ENCODE data around the gene TMEM95.
"Not testable (repeated sequence)": the region's sequence is repeated elsewhere in the genome, so short reads cannot be mapped to it uniquely, and the experiment has no call there.

The TMEM95 gene

DNA sequence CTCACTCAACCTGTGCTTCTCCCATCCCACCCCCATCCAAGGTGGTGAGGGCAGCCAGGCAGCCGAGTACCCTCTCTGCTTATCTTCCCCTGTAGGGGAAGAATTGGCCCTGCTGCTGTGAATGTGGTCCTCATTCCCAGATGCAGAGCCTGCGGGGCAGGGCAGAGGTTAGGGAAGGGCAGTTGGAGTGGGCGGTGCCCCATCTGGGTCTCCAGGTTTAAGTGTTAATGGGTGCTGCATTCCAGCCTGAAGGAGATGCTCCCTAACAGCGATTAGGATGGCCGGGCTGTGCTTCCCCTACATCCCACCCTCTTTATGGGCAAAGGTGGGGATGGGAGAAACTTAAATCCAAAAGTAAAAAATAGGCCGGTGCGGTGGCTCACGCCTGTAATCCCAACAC, 12.1 kb downstream of the TMEM95 start:
- no peaks in the 10 kb centered on the region for H3K27me3 ChIP-seq (ENCODE audit: insufficient read depth, low read length, poor library complexity)
- no peak overlapping the region for H3K4me2 ChIP-seq (ENCODE audit: insufficient read depth, low read length)
- H4K20me1 ChIP-seq (ENCODE audit: insufficient read depth, low read length), result no peaks in the 10 kb centered on the region
- DNase-seq, result no peak
- H3K9ac ChIP-seq (ENCODE audit: low read depth, low read length), result no peak overlapping the region
- no peaks in the 10 kb centered on the region for H3K36me3 ChIP-seq (ENCODE audit: insufficient read depth, low read length)
- no peak for ATAC-seq (ENCODE audit: insufficient read depth, low read depth)
- H3K27ac ChIP-seq (ENCODE audit: low read length), result no peak overlapping the region
- no peak overlapping the region for H2AFZ ChIP-seq (ENCODE audit: low read depth, low read length)
- no peak overlapping the region for H3K4me3 ChIP-seq (ENCODE audit: low read depth in 1 of 2, low read length in 2 of 2)
- no peaks in the 10 kb centered on the region for H3K79me2 ChIP-seq (ENCODE audit: insufficient read depth, low read length)
- H3K9me3 ChIP-seq (ENCODE audit: insufficient read depth, low read length, severe bottlenecking), result no peaks in the 10 kb centered on the region
- TF ChIP-seq, protein P1, sequence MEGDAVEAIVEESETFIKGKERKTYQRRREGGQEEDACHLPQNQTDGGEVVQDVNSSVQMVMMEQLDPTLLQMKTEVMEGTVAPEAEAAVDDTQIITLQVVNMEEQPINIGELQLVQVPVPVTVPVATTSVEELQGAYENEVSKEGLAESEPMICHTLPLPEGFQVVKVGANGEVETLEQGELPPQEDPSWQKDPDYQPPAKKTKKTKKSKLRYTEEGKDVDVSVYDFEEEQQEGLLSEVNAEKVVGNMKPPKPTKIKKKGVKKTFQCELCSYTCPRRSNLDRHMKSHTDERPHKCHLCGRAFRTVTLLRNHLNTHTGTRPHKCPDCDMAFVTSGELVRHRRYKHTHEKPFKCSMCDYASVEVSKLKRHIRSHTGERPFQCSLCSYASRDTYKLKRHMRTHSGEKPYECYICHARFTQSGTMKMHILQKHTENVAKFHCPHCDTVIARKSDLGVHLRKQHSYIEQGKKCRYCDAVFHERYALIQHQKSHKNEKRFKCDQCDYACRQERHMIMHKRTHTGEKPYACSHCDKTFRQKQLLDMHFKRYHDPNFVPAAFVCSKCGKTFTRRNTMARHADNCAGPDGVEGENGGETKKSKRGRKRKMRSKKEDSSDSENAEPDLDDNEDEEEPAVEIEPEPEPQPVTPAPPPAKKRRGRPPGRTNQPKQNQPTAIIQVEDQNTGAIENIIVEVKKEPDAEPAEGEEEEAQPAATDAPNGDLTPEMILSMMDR (IDR thresholded peaks at IDR 0.05; ENCODE audit: borderline replicate concordance, extremely low read depth, low read length, poor library complexity, severe bottlenecking), result no peak
- TF ChIP-seq EZH2 (IDR thresholded peaks at IDR 0.05; ENCODE audit: borderline replicate concordance, low read depth, low read length, severe bottlenecking), result no peak
- no peaks in the 10 kb centered on the region for H3K4me1 ChIP-seq (ENCODE audit: insufficient read depth, low read length)

DNA sequence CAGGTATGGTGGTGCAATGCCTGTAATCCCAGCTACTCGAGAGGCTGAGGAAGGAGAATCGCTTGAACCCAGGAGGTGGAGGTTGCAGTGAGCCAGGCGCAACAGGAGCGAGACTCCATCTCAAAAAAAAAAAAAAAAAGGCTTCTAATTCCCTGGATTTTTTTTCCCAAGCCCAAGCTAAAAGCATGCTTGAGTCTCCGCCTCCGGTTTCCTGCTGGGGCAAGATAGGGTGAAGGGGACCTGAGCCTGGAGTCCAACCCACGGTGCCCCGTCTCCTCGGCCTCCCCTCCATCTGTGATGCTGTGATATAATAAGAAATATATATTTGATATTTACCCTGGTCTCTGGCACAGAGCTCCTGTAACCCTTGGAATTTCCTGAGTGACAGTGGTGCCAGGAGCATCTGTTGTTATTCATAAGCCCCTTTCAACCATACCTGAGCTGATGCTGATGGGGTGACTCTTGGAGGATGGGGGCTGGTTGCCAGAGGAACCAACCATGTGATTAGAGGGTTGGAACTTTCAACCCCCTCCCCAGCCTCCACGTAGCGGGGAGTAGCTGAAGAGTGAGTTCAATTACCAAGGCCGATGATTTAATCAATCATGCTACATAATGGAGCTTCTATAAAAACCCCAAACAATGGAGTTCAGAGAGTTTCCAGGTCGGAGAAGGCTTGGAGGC, 13.1 kb downstream of the TMEM95 start:
- Histone ChIP-seq H3K79me2 (ENCODE audit: insufficient read depth, low read length) (no peaks in the 10 kb centered on the region), H3K4me2 (ENCODE audit: insufficient read depth, low read length) (no peak overlapping the region)

DNA sequence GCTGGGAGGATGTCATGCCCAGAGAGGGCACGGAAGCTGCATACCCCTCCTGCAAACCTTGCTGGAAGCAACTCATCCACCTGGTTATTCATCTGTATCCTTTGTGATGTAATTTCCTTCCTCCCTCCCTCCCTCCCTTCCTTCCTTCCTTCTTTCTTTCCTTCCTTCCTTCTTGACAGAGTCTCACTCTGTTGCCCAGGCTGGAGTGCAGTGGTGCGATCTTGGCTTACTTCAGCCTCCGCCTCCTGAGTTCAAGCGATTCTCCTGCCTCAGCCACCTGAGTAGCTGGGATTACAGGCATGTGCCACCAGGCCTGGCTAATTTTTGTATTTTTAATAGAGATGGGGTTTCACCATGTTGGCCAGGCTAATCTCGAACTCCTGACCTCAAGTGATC, 13.6 kb downstream of the TMEM95 start:
- H3K4me2 ChIP-seq (ENCODE audit: insufficient read depth, low read length); ATAC-seq (ENCODE audit: insufficient read depth, low read depth); H3K9me3 ChIP-seq (ENCODE audit: insufficient read depth, low read length, severe bottlenecking); H3K27ac ChIP-seq (ENCODE audit: low read length); H3K27me3 ChIP-seq (ENCODE audit: insufficient read depth, low read length, poor library complexity); H2AFZ ChIP-seq (ENCODE audit: low read depth, low read length); H4K20me1 ChIP-seq (ENCODE audit: insufficient read depth, low read length); H3K9ac ChIP-seq (ENCODE audit: low read depth, low read length); H3K79me2 ChIP-seq (ENCODE audit: insufficient read depth, low read length); DNase-seq; H3K4me3 ChIP-seq (ENCODE audit: low read depth in 1 of 2, low read length in 2 of 2); H3K4me1 ChIP-seq (ENCODE audit: insufficient read depth, low read length); H3K36me3 ChIP-seq (ENCODE audit: insufficient read depth, low read length): not testable (repeated sequence)

More for the DNA sequence above, 13.1 kb downstream of the TMEM95 start:
- Histone ChIP-seq H2AFZ (ENCODE audit: low read depth, low read length) (no peak overlapping the region), H3K27me3 (ENCODE audit: insufficient read depth, low read length, poor library complexity) (no peaks in the 10 kb centered on the region), H3K36me3 (ENCODE audit: insufficient read depth, low read length) (no peaks in the 10 kb centered on the region), H3K9me3 (ENCODE audit: insufficient read depth, low read length, severe bottlenecking) (no peaks in the 10 kb centered on the region), H3K4me1 (ENCODE audit: insufficient read depth, low read length) (no peaks in the 10 kb centered on the region), H3K9ac (ENCODE audit: low read depth, low read length) (no peak overlapping the region), H3K4me3 (ENCODE audit: low read depth in 1 of 2, low read length in 2 of 2) (no peak overlapping the region), H3K27ac (ENCODE audit: low read length) (no peak overlapping the region), H4K20me1 (ENCODE audit: insufficient read depth, low read length) (no peaks in the 10 kb centered on the region)
- ATAC-seq (ENCODE audit: insufficient read depth, low read depth), result no peak
- no peak for DNase-seq
- TF ChIP-seq, protein P1 (IDR thresholded peaks at IDR 0.05; ENCODE audit: borderline replicate concordance, extremely low read depth, low read length, poor library complexity, severe bottlenecking), result no peak
- TF ChIP-seq EZH2 (IDR thresholded peaks at IDR 0.05; ENCODE audit: borderline replicate concordance, low read depth, low read length, severe bottlenecking), result no peak

DNA sequence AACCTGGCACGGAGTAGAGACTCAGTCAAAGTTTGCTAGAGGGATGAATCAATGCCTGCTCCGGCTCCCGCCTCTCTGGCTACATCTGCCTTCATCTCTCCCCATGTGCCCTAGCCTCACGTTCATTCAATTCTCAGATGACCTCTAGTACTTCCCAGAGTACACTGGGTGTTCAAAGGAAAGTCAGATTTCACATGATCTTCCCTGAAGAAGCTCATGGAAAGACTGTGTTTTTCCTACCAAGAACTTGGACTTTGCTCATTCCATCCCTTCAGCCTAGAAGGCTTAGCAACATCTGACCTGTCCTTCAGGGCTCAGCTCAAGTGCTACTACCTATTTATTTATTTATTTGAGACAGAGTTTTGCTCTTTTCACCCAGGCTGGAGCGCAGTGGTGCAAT, 14.9 kb downstream of the TMEM95 start:
- Histone ChIP-seq H3K27ac (ENCODE audit: low read length) (no peak overlapping the region), H3K4me3 (ENCODE audit: low read depth in 1 of 2, low read length in 2 of 2) (no peak overlapping the region), H3K27me3 (ENCODE audit: insufficient read depth, low read length, poor library complexity) (no peaks in the 10 kb centered on the region), H3K9me3 (ENCODE audit: insufficient read depth, low read length, severe bottlenecking) (no peaks in the 10 kb centered on the region), H3K9ac (ENCODE audit: low read depth, low read length) (no peak overlapping the region), H3K4me1 (ENCODE audit: insufficient read depth, low read length) (no peaks in the 10 kb centered on the region), H3K36me3 (ENCODE audit: insufficient read depth, low read length) (no peaks in the 10 kb centered on the region), H4K20me1 (ENCODE audit: insufficient read depth, low read length) (no peaks in the 10 kb centered on the region), H3K4me2 (ENCODE audit: insufficient read depth, low read length) (no peak overlapping the region), H3K79me2 (ENCODE audit: insufficient read depth, low read length) (no peaks in the 10 kb centered on the region), H2AFZ (ENCODE audit: low read depth, low read length) (no peak overlapping the region)
- TF ChIP-seq, protein P1 (IDR thresholded peaks at IDR 0.05; ENCODE audit: borderline replicate concordance, extremely low read depth, low read length, poor library complexity, severe bottlenecking), result no peak
- TF ChIP-seq EZH2 (IDR thresholded peaks at IDR 0.05; ENCODE audit: borderline replicate concordance, low read depth, low read length, severe bottlenecking), result no peak
- ATAC-seq (ENCODE audit: insufficient read depth, low read depth) (no peak), DNase-seq (no peak)

Data from DND-41 (cell line).